ENCODE measurements around the gene SIDT1.

Gene SIDT1

DNA sequence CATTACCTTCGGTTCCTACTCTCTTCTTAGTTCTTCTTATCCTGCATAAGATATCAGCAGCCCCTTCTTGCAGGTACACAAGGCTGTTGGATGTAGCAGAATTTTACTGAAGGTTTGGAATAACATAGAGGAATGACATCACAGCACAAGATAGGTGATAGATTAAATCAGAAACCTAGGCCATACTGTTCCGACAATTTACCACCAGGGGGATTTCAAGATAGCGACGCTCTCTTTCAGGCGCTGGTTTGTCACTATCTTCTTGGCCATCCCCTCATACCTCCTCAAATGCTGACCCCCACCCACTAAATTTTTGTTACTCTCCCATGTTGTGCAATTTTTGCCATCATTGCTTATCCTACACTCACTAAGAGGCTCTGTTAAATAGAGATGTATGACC lies 3.5 kb downstream of the SIDT1 start:
- FAIRE-seq: peak; percentile 56
- no peak for TF ChIP-seq POU2F2 (IDR thresholded peaks at IDR 0.05; ENCODE audit: low read depth, low read length)
- TF ChIP-seq TAF1 (IDR thresholded peaks at IDR 0.05; ENCODE audit: low read depth, low read length): no peak
- TF ChIP-seq PAX5 (IDR thresholded peaks at IDR 0.05; ENCODE audit: insufficient read depth, low read length, severe bottlenecking): no peak
- TF ChIP-seq POLR2AphosphoS5 (IDR thresholded peaks at IDR 0.05; ENCODE audit: low read depth, low read length): no peak
- TF ChIP-seq SPI1 (IDR thresholded peaks at IDR 0.05; ENCODE audit: low read depth, low read length): no peak
- TF ChIP-seq POLR2A (IDR thresholded peaks at IDR 0.05; ENCODE audit: low read depth, low read length): no peak
- no peak for DNase-seq (ENCODE audit: insufficient read length, low spot score)

DNA sequence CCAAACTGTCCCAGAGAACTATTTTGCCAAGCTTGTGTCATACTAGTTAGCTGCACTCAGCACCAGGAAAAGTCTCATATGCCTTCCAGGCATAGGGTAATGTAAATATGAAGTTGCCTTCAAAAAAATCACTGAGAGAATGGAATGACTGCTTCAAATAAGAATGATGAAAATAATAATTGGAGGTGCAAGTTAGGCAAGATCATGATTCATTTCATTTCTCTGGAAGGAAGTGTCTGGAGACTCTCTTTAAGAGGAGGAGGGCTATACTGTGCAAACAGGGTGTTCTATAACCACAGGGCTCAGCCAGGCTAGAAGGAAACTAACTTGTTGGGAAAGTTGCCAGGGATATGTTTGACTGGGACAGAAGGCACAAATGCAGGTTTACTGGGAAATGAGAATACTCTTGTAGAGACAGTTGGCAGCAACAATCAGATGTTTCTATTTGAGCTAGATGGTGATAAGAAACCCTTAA lies 4.3 kb downstream of the SIDT1 start:
- TF ChIP-seq SPI1 (IDR thresholded peaks at IDR 0.05; ENCODE audit: low read depth, low read length) (no peak), POLR2AphosphoS5 (IDR thresholded peaks at IDR 0.05; ENCODE audit: low read depth, low read length) (no peak), TAF1 (IDR thresholded peaks at IDR 0.05; ENCODE audit: low read depth, low read length) (no peak), POU2F2 (IDR thresholded peaks at IDR 0.05; ENCODE audit: low read depth, low read length) (no peak)
- FAIRE-seq (peak; percentile 16), DNase-seq (ENCODE audit: insufficient read length, low spot score) (no peak)

DNA sequence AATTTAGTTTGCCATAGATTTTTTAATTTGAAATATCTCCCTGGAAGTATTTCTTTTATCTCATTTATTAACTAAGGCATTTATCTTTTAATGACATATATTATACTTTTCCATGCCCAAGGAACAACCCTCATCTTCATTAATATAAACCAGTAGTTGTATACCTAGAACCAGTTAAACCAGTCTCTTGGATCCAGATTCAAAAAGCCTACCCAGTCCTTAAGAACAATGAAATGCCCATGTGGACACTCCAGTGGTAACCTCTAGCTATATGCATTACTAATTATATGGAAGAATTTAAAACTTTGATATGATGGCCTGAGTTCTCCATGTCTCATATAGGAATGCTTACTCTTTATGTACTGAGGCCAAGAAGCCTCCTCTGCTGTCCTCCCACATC lies 4.8 kb downstream of the SIDT1 start:
- TF ChIP-seq TAF1 (IDR thresholded peaks at IDR 0.05; ENCODE audit: low read depth, low read length) (no peak), PAX5 (IDR thresholded peaks at IDR 0.05; ENCODE audit: insufficient read depth, low read length, severe bottlenecking) (no peak)
- DNase-seq (ENCODE audit: insufficient read length, low spot score) (no peak), FAIRE-seq (no peak)

- FAIRE-seq (no peak), DNase-seq (ENCODE audit: insufficient read length, low spot score) (no peak)
- TF ChIP-seq TAF1 (IDR thresholded peaks at IDR 0.05; ENCODE audit: low read depth, low read length) (no peak), POU2F2 (IDR thresholded peaks at IDR 0.05; ENCODE audit: low read depth, low read length) (no peak), POLR2A (IDR thresholded peaks at IDR 0.05; ENCODE audit: low read depth, low read length) (no peak), SPI1 (IDR thresholded peaks at IDR 0.05; ENCODE audit: low read depth, low read length) (no peak), PAX5 (IDR thresholded peaks at IDR 0.05; ENCODE audit: insufficient read depth, low read length, severe bottlenecking) (no peak)
Observed at GRCh38 chr3:113541519-113541918, 9.2 kb downstream of the SIDT1 start.

GRCh38 chr3:113545594-113545993 lies 13.2 kb downstream of the SIDT1 start:
- TF ChIP-seq SPI1 (IDR thresholded peaks at IDR 0.05; ENCODE audit: low read depth, low read length) (no peak), POLR2AphosphoS5 (IDR thresholded peaks at IDR 0.05; ENCODE audit: low read depth, low read length) (no peak), TAF1 (IDR thresholded peaks at IDR 0.05; ENCODE audit: low read depth, low read length) (no peak), PAX5 (IDR thresholded peaks at IDR 0.05; ENCODE audit: insufficient read depth, low read length, severe bottlenecking) (no peak), POU2F2 (IDR thresholded peaks at IDR 0.05; ENCODE audit: low read depth, low read length) (no peak), POLR2A (IDR thresholded peaks at IDR 0.05; ENCODE audit: low read depth, low read length) (no peak)
- peak; percentile 16 for FAIRE-seq

DNA sequence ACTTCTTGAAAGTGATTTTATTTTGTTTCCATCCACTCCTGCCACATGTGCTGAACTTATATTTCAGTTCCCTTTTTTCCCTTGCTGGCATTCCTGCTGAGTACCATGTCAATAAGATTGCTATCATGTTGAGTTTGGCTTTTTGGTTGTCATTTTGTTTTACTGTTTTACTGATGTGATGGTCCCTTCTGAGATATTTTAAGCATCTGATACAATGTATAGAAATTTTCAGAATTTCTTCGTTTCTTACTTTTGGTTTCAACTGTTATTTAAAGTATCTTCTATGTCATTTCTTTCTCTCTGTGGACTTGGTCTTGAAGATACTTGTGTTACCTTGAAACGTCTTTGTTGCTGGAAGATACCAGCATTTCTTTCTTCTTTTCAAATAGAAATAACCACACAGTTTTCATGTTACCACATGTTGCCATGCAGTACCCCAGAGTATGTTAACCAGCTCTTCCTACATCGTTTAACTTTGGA lies 14.1 kb downstream of the SIDT1 start:
- TF ChIP-seq POU2F2 (IDR thresholded peaks at IDR 0.05; ENCODE audit: low read depth, low read length): no peak
- TF ChIP-seq SPI1 (IDR thresholded peaks at IDR 0.05; ENCODE audit: low read depth, low read length): peak; percentile 92
- FAIRE-seq (peak; percentile 79), DNase-seq (ENCODE audit: insufficient read length, low spot score) (peak; percentile 11)

More at GRCh38 chr3:113545594-113545993, 13.2 kb downstream of the SIDT1 start:
- DNase-seq (ENCODE audit: insufficient read length, low spot score): no peak

GRCh38 chr3:113548501-113548900 lies 16.1 kb downstream of the SIDT1 start:
- DNase-seq (ENCODE audit: insufficient read length, low spot score) (no peak), FAIRE-seq (no peak)
- no peak for TF ChIP-seq SPI1 (IDR thresholded peaks at IDR 0.05; ENCODE audit: low read depth, low read length)
- TF ChIP-seq POLR2AphosphoS5 (IDR thresholded peaks at IDR 0.05; ENCODE audit: low read depth, low read length): no peak
- TF ChIP-seq PAX5 (IDR thresholded peaks at IDR 0.05; ENCODE audit: insufficient read depth, low read length, severe bottlenecking): no peak
- TF ChIP-seq TAF1 (IDR thresholded peaks at IDR 0.05; ENCODE audit: low read depth, low read length): no peak
- TF ChIP-seq POLR2A (IDR thresholded peaks at IDR 0.05; ENCODE audit: low read depth, low read length): no peak
- no peak for TF ChIP-seq POU2F2 (IDR thresholded peaks at IDR 0.05; ENCODE audit: low read depth, low read length)

- DNase-seq (ENCODE audit: insufficient read length, low spot score) (no peak), FAIRE-seq (peak; percentile 23)
- TF ChIP-seq PAX5 (IDR thresholded peaks at IDR 0.05; ENCODE audit: insufficient read depth, low read length, severe bottlenecking) (no peak), POLR2AphosphoS5 (IDR thresholded peaks at IDR 0.05; ENCODE audit: low read depth, low read length) (no peak), TAF1 (IDR thresholded peaks at IDR 0.05; ENCODE audit: low read depth, low read length) (no peak), POU2F2 (IDR thresholded peaks at IDR 0.05; ENCODE audit: low read depth, low read length) (no peak), SPI1 (IDR thresholded peaks at IDR 0.05; ENCODE audit: low read depth, low read length) (no peak)
Observed at GRCh38 chr3:113551820-113552219, 19.5 kb downstream of the SIDT1 start.

GRCh38 chr3:113552851-113553250 lies 20.5 kb downstream of the SIDT1 start:
- no peak for DNase-seq (ENCODE audit: insufficient read length, low spot score)
- no peak for TF ChIP-seq POLR2AphosphoS5 (IDR thresholded peaks at IDR 0.05; ENCODE audit: low read depth, low read length)
- no peak for TF ChIP-seq POLR2A (IDR thresholded peaks at IDR 0.05; ENCODE audit: low read depth, low read length)
- no peak for TF ChIP-seq PAX5 (IDR thresholded peaks at IDR 0.05; ENCODE audit: insufficient read depth, low read length, severe bottlenecking)
- no peak for TF ChIP-seq TAF1 (IDR thresholded peaks at IDR 0.05; ENCODE audit: low read depth, low read length)
- TF ChIP-seq SPI1 (IDR thresholded peaks at IDR 0.05; ENCODE audit: low read depth, low read length): no peak
- TF ChIP-seq POU2F2 (IDR thresholded peaks at IDR 0.05; ENCODE audit: low read depth, low read length): no peak
- peak; percentile 79 for FAIRE-seq

DNA sequence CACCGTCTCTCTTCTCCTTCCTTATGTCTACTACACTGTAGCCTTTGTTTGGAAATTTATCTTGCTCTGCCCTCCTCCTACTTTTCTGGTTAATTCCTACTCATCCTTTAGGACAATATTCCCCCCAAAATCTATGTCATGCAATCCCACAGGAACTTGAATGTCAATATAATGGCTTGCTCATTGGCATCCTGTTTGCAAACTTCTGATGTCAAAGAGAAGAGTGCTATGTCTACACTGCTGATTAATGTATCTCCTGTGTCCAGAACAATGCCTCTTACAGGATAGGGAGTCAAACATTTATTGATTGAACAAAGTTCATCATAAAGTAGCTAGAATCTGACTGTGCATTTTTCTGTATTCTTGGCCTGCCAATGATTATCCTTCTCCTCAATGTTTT lies 22.8 kb downstream of the SIDT1 start:
- no peak for FAIRE-seq
- no peak for DNase-seq (ENCODE audit: insufficient read length, low spot score)
- TF ChIP-seq POLR2AphosphoS5 (IDR thresholded peaks at IDR 0.05; ENCODE audit: low read depth, low read length) (no peak), POU2F2 (IDR thresholded peaks at IDR 0.05; ENCODE audit: low read depth, low read length) (no peak), TAF1 (IDR thresholded peaks at IDR 0.05; ENCODE audit: low read depth, low read length) (no peak)
